ENCODE measurements around the gene S100A10.
A peak's percentile ranks its signal among the peaks of the same experiment; 100 is the strongest.

S100A10 gene, protein sequence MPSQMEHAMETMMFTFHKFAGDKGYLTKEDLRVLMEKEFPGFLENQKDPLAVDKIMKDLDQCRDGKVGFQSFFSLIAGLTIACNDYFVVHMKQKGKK

DNA sequence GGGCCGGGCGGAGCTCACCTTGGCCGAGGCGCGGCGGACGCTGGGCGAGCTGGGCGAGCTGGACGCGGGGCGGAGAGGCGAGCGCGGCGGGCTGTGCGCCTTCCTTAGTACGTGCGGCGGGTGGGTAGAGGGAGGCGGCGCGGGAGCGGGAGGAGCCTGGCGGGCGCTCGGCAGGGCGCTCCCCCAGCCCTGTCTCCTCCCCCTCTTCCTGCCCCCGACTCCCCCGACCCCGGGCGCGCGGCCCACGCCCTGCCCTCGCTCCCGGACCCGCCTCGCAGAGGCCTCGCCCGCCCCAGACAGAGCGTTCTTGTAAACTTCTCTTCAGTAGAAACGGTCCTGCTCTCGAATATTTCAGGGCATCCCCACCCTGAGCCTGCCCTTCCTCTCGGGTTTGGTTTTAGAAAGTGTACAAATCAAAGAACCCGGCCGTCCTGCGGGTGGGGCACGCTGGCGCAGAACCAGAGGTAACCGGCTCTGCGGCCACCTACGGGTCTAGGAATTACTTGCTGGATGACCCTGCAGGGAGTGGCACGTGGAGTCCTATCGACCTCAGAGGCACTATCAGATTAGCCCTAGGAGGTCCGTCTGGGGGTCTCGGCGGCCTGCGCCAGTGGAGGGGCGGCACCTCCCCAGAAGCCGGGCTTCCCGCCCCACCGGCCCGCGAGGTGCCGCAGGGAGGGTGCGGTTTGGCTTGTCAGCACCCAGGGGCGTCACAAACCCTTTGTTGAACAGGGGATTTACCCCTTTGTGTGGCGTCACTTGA lies at the start of gene S100A10:
S100A10 (minus strand) TSS at position 126 of the 763 bp plus-strand sequence. CDS start 7,629 bp downstream, outside the sequence.
- Histone ChIP-seq H3K9me3 (ENCODE audit: control insufficient read depth in 2 of 2, low read length in 2 of 2) (no peaks in the 10 kb centered on the region), H3K27me3 (ENCODE audit: control insufficient read depth in 2 of 2, insufficient read depth in 2 of 2, low read length in 2 of 2) (no peaks in the 10 kb centered on the region), H3K27ac (ENCODE audit: low read depth in 2 of 2, low read length in 2 of 2) (peak within 1 kb of the TSS; percentile 99), H3K4me3 (ENCODE audit: low read length in 2 of 2) (peak within 1 kb of the TSS; percentile 91 to 98), H3K9ac (ENCODE audit: low read depth in 1 of 2, low read length in 2 of 2) (peak within 1 kb of the TSS; percentile 95 to 99), H3K36me3 (ENCODE audit: control insufficient read depth in 2 of 2, insufficient read depth in 2 of 2, low read length in 2 of 2) (peaks cover 2 to 4% of the 10 kb centered on the region in 2 donors), H3K4me1 (ENCODE audit: control insufficient read depth in 2 of 2, insufficient read depth in 2 of 2, low read length in 2 of 2) (peaks cover 44 to 47% of the 10 kb centered on the region in 2 donors)

DNA sequence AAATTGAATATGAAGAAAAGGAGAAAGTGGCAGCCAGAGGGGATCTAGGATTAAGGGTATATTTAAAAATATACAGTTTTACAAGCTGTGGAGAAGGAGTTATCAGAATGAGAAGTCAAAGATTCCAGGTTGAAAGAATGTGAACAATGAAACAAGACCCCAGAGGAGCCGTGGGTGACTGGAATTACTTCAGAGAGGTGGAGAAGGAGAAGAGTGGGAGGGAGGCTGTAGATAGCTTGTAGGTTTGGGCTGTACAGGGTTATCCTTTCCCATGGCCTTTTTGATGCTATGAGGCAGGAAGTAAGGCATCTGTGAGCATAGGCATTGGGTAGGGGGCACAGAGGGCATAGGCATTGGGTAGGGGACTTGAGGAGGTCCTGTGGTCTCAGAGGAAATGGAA lies 48.4 kb upstream of the S100A10 start:
- no peak overlapping the region for H3K9ac ChIP-seq (ENCODE audit: low read depth in 1 of 2, low read length in 2 of 2)
- H3K9me3 ChIP-seq (ENCODE audit: control insufficient read depth in 2 of 2, low read length in 2 of 2): no peaks in the 10 kb centered on the region
- peaks cover 0 to 6% of the 10 kb centered on the region in 2 donors for H3K4me1 ChIP-seq (ENCODE audit: control insufficient read depth in 2 of 2, insufficient read depth in 2 of 2, low read length in 2 of 2)
- H3K4me3 ChIP-seq (ENCODE audit: low read length in 2 of 2): no peak overlapping the region
- H3K27ac ChIP-seq (ENCODE audit: low read depth in 2 of 2, low read length in 2 of 2): no peak overlapping the region
- no peaks in the 10 kb centered on the region for H3K27me3 ChIP-seq (ENCODE audit: control insufficient read depth in 2 of 2, insufficient read depth in 2 of 2, low read length in 2 of 2)
- H3K36me3 ChIP-seq (ENCODE audit: control insufficient read depth in 2 of 2, insufficient read depth in 2 of 2, low read length in 2 of 2): no peaks in the 10 kb centered on the region

DNA sequence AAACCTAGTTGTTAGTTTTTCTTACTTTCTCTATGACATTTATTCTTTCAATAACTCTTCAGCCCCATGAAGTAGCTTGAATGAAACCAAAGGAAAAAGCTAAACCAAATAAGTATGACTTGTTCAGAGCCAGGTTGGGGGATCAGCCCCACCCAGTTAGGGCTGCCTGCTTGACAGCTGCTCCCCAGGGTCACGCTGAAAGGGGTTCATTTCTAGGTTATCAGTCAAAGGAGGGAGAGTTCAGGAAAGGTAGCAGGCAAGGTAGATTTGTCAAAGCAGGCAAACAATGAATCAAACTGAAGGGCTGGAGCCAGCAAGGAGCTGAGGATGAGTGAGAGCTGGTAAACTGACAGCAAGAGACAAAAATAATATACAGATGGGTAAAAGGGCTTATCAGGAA lies 46.2 kb upstream of the S100A10 start:
- no peaks in the 10 kb centered on the region for H3K27me3 ChIP-seq (ENCODE audit: control insufficient read depth in 2 of 2, insufficient read depth in 2 of 2, low read length in 2 of 2)
- no peak overlapping the region for H3K27ac ChIP-seq (ENCODE audit: low read depth in 2 of 2, low read length in 2 of 2)
- H3K4me1 ChIP-seq (ENCODE audit: control insufficient read depth in 2 of 2, insufficient read depth in 2 of 2, low read length in 2 of 2): peaks cover 8 to 11% of the 10 kb centered on the region in 2 donors
- H3K36me3 ChIP-seq (ENCODE audit: control insufficient read depth in 2 of 2, insufficient read depth in 2 of 2, low read length in 2 of 2): no peaks in the 10 kb centered on the region
- no peak overlapping the region for H3K9ac ChIP-seq (ENCODE audit: low read depth in 1 of 2, low read length in 2 of 2)
- no peaks in the 10 kb centered on the region for H3K9me3 ChIP-seq (ENCODE audit: control insufficient read depth in 2 of 2, low read length in 2 of 2)
- H3K4me3 ChIP-seq (ENCODE audit: low read length in 2 of 2): no peak overlapping the region

DNA sequence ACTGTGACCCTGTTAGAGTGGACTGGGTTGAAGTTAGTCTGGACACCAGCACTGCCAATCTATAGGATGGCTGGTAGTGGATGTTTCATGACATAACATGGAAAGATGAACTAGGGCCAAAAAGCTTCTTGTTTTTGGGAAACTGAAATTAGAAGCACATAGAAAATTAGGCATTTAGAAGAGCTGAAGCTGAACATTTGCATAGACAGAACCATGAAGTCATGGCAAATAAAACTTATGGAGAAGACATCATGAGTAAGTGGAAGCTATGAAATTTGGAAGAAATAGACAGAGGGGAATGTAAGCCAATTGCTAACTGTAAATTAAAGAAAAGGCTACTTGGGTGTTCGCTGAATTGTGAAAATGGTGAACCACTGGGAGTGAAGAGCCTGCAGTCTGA lies 45.8 kb upstream of the S100A10 start:
- Histone ChIP-seq H3K4me3 (ENCODE audit: low read length in 2 of 2) (no peak overlapping the region), H3K9ac (ENCODE audit: low read depth in 1 of 2, low read length in 2 of 2) (no peak overlapping the region), H3K4me1 (ENCODE audit: control insufficient read depth in 2 of 2, insufficient read depth in 2 of 2, low read length in 2 of 2) (peaks cover 12% of the 10 kb centered on the region in 2 donors), H3K27me3 (ENCODE audit: control insufficient read depth in 2 of 2, insufficient read depth in 2 of 2, low read length in 2 of 2) (no peaks in the 10 kb centered on the region), H3K36me3 (ENCODE audit: control insufficient read depth in 2 of 2, insufficient read depth in 2 of 2, low read length in 2 of 2) (no peaks in the 10 kb centered on the region), H3K27ac (ENCODE audit: low read depth in 2 of 2, low read length in 2 of 2) (no peak overlapping the region), H3K9me3 (ENCODE audit: control insufficient read depth in 2 of 2, low read length in 2 of 2) (no peaks in the 10 kb centered on the region)

DNA sequence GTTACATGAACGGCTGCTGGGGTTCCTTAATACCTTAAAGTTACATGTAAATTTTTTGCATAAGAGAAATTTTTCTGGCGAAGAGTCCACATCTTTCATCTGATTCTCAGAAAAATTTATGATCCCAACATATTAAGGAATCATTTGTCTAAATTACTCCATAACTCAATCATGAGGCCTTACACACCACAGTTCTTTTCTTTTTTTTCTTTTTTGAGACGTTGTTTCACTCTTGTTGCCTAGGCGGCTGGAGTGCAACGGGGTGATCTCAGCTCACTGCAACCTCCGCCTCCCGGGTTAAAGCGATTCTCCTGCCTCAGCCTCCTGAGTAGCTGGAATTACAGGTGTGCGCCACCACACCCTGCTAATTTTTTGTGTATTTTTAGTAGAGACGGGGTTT lies 45.2 kb upstream of the S100A10 start:
- Histone ChIP-seq H3K27me3 (ENCODE audit: control insufficient read depth in 2 of 2, insufficient read depth in 2 of 2, low read length in 2 of 2) (no peaks in the 10 kb centered on the region), H3K27ac (ENCODE audit: low read depth in 2 of 2, low read length in 2 of 2) (peak overlapping the region; percentile 3 to 25), H3K9me3 (ENCODE audit: control insufficient read depth in 2 of 2, low read length in 2 of 2) (no peaks in the 10 kb centered on the region), H3K4me3 (ENCODE audit: low read length in 2 of 2) (no peak overlapping the region), H3K9ac (ENCODE audit: low read depth in 1 of 2, low read length in 2 of 2) (no peak overlapping the region), H3K36me3 (ENCODE audit: control insufficient read depth in 2 of 2, insufficient read depth in 2 of 2, low read length in 2 of 2) (no peaks in the 10 kb centered on the region), H3K4me1 (ENCODE audit: control insufficient read depth in 2 of 2, insufficient read depth in 2 of 2, low read length in 2 of 2) (peaks cover 18% of the 10 kb centered on the region in 2 donors)

DNA sequence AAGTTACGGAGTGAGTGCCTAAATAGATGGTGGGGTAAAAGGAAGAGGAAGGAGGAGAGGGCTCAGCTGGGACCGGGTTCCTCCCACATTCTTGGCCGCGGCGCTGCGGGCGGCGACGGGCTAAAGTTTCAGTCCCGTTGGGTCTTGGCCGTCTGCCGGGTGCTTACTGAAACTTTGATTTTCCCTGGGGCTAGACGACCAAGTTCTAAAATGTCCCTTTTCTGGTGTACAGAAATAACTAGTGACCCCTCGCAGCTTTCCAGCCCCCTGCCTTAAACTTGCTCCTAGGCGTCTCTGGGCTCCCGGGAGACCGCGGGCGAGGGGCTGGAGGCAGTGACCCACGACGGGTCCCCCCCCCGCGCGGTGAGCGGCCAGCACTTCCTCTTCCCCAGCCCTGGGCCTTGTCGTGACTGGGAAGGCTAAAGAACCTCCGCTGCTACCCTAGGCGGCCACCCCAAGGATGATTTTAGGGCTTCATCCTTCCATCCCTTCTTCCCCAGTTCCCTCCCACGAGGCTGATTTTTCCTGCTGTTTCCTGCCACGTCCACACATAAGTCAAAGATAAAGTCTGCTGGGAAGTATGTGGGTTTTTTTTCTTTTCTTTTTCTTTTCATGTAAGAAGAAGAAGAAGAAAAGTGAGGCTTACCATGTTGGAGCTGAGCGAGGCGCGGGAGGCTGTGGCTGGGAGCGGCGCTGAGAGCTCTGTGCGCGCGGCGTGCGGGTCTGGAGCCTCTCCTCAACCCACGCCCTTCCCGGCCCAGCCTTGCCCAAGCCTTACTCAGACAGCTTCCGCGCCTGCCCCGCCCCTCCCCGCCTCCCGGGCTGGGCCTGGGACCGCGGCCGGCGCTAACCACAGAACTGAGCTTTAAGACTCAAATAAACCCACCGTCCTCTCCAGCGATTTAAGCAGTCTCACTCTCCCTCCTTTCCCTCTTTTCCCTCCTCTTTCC lies 42.9 kb upstream of the S100A10 start, which contains the start of gene S100A11:
S100A11 (minus strand) TSS at position 738 of the 950 bp plus-strand sequence; CDS start at position 649, 89 bp downstream.
- peaks cover 16 to 20% of the 10 kb centered on the region in 2 donors for H3K36me3 ChIP-seq (ENCODE audit: control insufficient read depth in 2 of 2, insufficient read depth in 2 of 2, low read length in 2 of 2)
- peaks cover 17 to 20% of the 10 kb centered on the region in 2 donors for H3K4me1 ChIP-seq (ENCODE audit: control insufficient read depth in 2 of 2, insufficient read depth in 2 of 2, low read length in 2 of 2)
- H3K9me3 ChIP-seq (ENCODE audit: control insufficient read depth in 2 of 2, low read length in 2 of 2): no peaks in the 10 kb centered on the region
- H3K9ac ChIP-seq (ENCODE audit: low read depth in 1 of 2, low read length in 2 of 2): peak within 1 kb of the TSS; percentile 94 to 96
- peak within 1 kb of the TSS; percentile 92 to 94 for H3K27ac ChIP-seq (ENCODE audit: low read depth in 2 of 2, low read length in 2 of 2)
- H3K4me3 ChIP-seq (ENCODE audit: low read length in 2 of 2): peak within 1 kb of the TSS; percentile 88 to 93
- no peaks in the 10 kb centered on the region for H3K27me3 ChIP-seq (ENCODE audit: control insufficient read depth in 2 of 2, insufficient read depth in 2 of 2, low read length in 2 of 2)

DNA sequence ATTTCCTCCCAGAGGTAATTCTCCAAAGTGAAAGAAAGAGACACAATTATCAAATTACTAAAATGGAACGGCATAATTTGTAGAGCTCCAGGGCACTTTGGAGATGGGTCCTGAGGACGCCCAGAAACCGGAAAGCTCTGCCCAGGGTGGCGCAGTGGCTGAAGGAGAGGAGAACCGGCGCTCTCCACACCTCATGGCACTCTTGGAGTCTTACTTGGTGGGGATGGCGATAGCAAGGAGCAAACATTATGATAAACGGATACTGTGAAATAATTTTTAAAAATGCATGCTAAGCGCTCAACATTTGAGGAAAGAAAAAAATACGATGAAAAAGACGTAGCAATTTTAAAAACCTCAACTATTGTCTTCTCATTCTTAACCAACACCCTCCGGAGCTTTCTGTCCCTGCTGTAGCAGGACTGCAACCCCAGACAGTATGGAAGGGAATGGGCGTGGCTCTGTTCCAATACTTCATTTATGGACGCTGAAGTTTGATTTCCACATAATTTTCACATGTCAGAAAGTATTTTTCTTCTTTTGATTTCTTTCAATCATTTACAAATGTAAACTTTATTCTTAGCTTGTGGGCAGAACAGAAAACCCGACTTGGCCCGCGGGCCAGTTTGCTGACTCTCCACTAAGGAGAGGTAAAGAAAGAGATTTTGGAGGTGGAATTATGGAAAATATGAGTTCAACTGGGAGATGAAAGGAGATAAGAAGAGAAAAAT lies 42.0 kb upstream of the S100A10 start:
- peak overlapping the region; percentile 88 to 93 for H3K4me3 ChIP-seq (ENCODE audit: low read length in 2 of 2)
- H3K27ac ChIP-seq (ENCODE audit: low read depth in 2 of 2, low read length in 2 of 2): peak overlapping the region; percentile 92 to 94
- no peaks in the 10 kb centered on the region for H3K27me3 ChIP-seq (ENCODE audit: control insufficient read depth in 2 of 2, insufficient read depth in 2 of 2, low read length in 2 of 2)
- peaks cover 17 to 20% of the 10 kb centered on the region in 2 donors for H3K4me1 ChIP-seq (ENCODE audit: control insufficient read depth in 2 of 2, insufficient read depth in 2 of 2, low read length in 2 of 2)
- H3K9ac ChIP-seq (ENCODE audit: low read depth in 1 of 2, low read length in 2 of 2): peak overlapping the region; percentile 94 to 96
- peaks cover 18 to 20% of the 10 kb centered on the region in 2 donors for H3K36me3 ChIP-seq (ENCODE audit: control insufficient read depth in 2 of 2, insufficient read depth in 2 of 2, low read length in 2 of 2)
- H3K9me3 ChIP-seq (ENCODE audit: control insufficient read depth in 2 of 2, low read length in 2 of 2): no peaks in the 10 kb centered on the region

DNA sequence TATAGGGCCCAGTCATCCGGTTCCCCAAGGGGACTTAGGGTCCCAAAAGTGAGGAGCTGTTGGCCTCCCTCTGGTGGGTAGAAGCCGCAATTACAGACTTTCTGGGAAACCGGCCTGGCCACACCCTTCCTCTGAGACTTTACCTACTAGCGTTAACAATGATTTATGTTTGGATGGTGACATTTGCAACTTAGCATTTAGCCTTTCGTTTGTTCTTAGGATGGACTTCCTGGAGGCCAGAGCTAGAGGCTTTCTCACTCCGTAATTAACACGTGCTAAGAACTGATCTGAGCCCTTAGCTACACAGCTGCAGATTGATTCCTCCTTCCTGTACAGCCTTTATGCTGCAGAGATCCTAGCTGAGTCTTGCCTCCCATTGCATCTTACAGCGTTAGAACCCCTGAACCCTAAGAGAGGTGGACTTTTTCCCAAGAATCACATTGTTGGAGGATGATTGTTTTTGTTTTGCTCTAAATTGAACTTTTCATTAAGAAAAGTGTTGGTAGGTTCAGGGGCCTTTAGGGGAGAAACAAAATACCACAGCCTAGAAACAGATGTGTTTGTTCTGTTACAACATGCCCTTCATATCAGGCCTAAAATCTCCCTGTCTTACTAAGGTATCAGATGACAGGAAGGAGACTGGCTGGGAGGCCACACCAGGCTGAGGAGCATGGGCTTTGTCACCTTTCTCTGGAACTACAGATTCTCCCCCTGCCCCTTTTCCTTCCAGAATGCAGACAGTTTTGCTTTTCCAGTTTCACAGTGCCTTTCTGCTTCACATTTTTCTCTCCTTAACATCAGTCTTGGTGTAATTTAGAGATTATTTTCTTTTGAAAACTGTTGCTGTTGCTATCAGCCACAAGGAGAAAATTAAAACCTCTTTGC lies 41.2 kb upstream of the S100A10 start:
- H3K9ac ChIP-seq (ENCODE audit: low read depth in 1 of 2, low read length in 2 of 2): peak overlapping the region; percentile 94 to 96
- peak overlapping the region; percentile 92 to 94 for H3K27ac ChIP-seq (ENCODE audit: low read depth in 2 of 2, low read length in 2 of 2)
- H3K9me3 ChIP-seq (ENCODE audit: control insufficient read depth in 2 of 2, low read length in 2 of 2): no peaks in the 10 kb centered on the region
- no peaks in the 10 kb centered on the region for H3K27me3 ChIP-seq (ENCODE audit: control insufficient read depth in 2 of 2, insufficient read depth in 2 of 2, low read length in 2 of 2)
- peak overlapping the region; percentile 88 to 93 for H3K4me3 ChIP-seq (ENCODE audit: low read length in 2 of 2)
- peaks cover 17 to 20% of the 10 kb centered on the region in 2 donors for H3K4me1 ChIP-seq (ENCODE audit: control insufficient read depth in 2 of 2, insufficient read depth in 2 of 2, low read length in 2 of 2)
- H3K36me3 ChIP-seq (ENCODE audit: control insufficient read depth in 2 of 2, insufficient read depth in 2 of 2, low read length in 2 of 2): peaks cover 18 to 20% of the 10 kb centered on the region in 2 donors

DNA sequence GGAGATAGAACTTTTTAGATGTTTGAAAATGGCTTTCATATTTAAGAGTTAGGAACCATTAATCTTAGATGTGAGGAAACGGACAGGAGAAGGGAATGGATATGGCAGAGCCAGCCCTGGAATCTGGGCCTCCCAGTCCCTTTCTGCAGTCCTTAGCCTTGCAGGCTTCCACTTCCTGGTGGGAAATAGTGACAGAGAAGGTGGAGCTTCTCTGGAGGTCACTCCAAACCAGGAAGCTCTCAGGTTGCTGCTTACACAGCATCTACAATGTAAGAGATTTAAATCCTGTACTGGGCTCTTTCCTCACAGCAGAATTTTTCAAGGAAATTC lies 40.6 kb upstream of the S100A10 start:
- peaks cover 17 to 20% of the 10 kb centered on the region in 2 donors for H3K4me1 ChIP-seq (ENCODE audit: control insufficient read depth in 2 of 2, insufficient read depth in 2 of 2, low read length in 2 of 2)
- H3K4me3 ChIP-seq (ENCODE audit: low read length in 2 of 2): peak overlapping the region; percentile 88 to 93
- no peaks in the 10 kb centered on the region for H3K27me3 ChIP-seq (ENCODE audit: control insufficient read depth in 2 of 2, insufficient read depth in 2 of 2, low read length in 2 of 2)
- H3K36me3 ChIP-seq (ENCODE audit: control insufficient read depth in 2 of 2, insufficient read depth in 2 of 2, low read length in 2 of 2): peaks cover 18 to 20% of the 10 kb centered on the region in 2 donors
- peak overlapping the region; percentile 92 to 94 for H3K27ac ChIP-seq (ENCODE audit: low read depth in 2 of 2, low read length in 2 of 2)
- H3K9ac ChIP-seq (ENCODE audit: low read depth in 1 of 2, low read length in 2 of 2): peak overlapping the region; percentile 14 to 96
- no peaks in the 10 kb centered on the region for H3K9me3 ChIP-seq (ENCODE audit: control insufficient read depth in 2 of 2, low read length in 2 of 2)

All from mucosa of rectum (tissue), 2 donors.